RWPE1 (cell line): ENCODE data around the gene MRM1.
"Not testable (repeated sequence)": the region's sequence is repeated elsewhere in the genome, so short reads cannot be mapped to it uniquely, and the experiment has no call there.

Experiments used
- CTCF ChIA-PET: fragments of 350-600 bp; sonication (Branson Sonifier 250); formaldehyde crosslinking; extraction: SDS; loops from one replicate; lab custom pipeline; 2021; lab: Yijun Ruan, JAX
- POLR2A ChIA-PET: fragments of 400-600 bp; formaldehyde crosslinking; extraction: SDS; loops from one replicate; lab custom pipeline; 2020; ENCODE audit warnings: antibody characterized with exemption; ENCODE audit not compliant: low non-redundant PET; lab: Yijun Ruan, JAX
- DNase-seq: peaks from one replicate; pipeline ENCODE4 v3.0.0; 2012; ENCODE audit warnings: low spot score
- H3K27ac ChIP-seq: fragments of 450-650 bp; 2 replicates; pipeline ENCODE4 v1.5.1; 2017
- TF ChIP-seq, protein P1 (sequence below): fragments of 450-650 bp; conservative IDR thresholded peaks from 2 replicates; pipeline ENCODE4 v1.5.1; 2017; ENCODE audit warnings: low read depth, mild to moderate bottlenecking

MRM1 gene

DNA sequence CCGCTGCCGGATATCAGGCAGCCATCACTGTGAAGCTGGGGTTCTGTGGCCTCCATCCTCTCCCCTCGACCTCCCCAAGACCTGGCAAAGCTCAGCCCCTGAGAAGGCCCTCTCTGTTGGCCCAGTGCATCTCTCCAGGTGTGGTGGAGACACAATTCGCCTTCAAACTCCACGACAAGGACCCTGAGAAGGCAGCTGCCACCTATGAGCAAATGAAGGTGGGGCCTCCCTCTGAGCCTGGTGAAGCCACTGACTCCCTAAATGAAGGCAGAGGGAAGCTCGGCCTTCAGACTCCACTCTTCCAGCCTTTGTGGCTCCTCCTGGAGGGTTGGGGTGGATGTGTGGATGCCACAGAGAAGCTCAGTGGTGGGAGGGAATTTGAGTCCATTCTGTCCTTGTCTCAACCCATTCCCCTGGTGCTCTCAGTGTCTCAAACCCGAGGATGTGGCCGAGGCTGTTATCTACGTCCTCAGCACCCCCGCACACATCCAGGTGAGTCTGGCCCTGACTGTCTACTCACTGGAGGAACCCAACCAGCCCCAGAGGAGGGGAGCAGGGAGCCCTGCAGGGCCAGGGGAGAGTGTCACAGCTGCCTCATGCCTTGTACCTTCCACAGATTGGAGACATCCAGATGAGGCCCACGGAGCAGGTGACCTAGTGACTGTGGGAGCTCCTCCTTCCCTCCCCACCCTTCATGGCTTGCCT is 1.7 kb upstream of the MRM1 start:
- POLR2A ChIA-PET: no interaction called here
- no peak for DNase-seq
- peak overlapping the region; percentile 82 for H3K27ac ChIP-seq
- TF ChIP-seq, protein P1, sequence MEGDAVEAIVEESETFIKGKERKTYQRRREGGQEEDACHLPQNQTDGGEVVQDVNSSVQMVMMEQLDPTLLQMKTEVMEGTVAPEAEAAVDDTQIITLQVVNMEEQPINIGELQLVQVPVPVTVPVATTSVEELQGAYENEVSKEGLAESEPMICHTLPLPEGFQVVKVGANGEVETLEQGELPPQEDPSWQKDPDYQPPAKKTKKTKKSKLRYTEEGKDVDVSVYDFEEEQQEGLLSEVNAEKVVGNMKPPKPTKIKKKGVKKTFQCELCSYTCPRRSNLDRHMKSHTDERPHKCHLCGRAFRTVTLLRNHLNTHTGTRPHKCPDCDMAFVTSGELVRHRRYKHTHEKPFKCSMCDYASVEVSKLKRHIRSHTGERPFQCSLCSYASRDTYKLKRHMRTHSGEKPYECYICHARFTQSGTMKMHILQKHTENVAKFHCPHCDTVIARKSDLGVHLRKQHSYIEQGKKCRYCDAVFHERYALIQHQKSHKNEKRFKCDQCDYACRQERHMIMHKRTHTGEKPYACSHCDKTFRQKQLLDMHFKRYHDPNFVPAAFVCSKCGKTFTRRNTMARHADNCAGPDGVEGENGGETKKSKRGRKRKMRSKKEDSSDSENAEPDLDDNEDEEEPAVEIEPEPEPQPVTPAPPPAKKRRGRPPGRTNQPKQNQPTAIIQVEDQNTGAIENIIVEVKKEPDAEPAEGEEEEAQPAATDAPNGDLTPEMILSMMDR: no peak
- CTCF ChIA-PET: interaction anchor here (0.5 kb wide), 1 partner anchor 971 kb away, joined by 3 read pairs; no protein-coding TSS in a partner anchor

DNA sequence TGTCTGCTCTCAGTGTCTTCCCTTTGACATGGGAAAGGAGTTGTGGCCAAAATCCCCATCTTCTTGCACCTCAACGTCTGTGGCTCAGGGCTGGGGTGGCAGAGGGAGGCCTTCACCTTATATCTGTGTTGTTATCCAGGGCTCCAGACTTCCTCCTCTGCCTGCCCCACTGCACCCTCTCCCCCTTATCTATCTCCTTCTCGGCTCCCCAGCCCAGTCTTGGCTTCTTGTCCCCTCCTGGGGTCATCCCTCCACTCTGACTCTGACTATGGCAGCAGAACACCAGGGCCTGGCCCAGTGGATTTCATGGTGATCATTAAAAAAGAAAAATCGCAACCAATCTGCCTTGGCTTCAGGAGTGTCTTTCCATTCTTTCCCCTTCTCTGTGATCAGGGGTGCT is 918 bp upstream of the MRM1 start:
- DNase-seq: no peak
- POLR2A ChIA-PET: no interaction called here
- peak overlapping the region; percentile 82 for H3K27ac ChIP-seq
- CTCF ChIA-PET: no interaction called here
- TF ChIP-seq, protein P1: no peak

DNA sequence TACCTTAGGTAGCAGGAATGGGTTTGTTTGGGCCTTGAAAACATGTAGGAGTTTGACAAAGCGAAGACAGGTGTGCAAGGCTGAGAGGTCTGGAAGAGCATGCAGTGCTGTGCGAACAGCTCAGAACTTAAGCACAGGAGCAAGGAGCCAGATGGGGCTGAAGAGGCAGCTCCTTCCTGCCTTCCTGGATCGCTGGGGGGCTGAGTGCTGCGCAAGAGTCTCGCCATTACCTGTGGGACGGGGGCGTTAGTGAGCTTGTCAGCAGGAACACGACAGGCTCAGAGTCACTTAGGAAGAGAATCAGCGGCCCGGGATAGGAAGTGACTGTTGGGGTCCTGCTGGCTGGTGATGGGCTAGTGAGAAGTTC is 464 bp upstream of the MRM1 start:
- ChIA-PET CTCF (interaction anchor here (0.6 to 3.0 kb wide), 4 partner anchors 25 to 665 kb away, joined by 3 to 15 read pairs (median 6); no protein-coding TSS in a partner anchor), POLR2A (interaction anchor here (0.6 to 1.3 kb wide), 2 partner anchors 67 to 581 kb away, joined by 5 to 9 read pairs; no protein-coding TSS in a partner anchor)
- no peak for DNase-seq
- TF ChIP-seq, protein P1: no peak
- H3K27ac ChIP-seq: peak overlapping the region; percentile 82

DNA sequence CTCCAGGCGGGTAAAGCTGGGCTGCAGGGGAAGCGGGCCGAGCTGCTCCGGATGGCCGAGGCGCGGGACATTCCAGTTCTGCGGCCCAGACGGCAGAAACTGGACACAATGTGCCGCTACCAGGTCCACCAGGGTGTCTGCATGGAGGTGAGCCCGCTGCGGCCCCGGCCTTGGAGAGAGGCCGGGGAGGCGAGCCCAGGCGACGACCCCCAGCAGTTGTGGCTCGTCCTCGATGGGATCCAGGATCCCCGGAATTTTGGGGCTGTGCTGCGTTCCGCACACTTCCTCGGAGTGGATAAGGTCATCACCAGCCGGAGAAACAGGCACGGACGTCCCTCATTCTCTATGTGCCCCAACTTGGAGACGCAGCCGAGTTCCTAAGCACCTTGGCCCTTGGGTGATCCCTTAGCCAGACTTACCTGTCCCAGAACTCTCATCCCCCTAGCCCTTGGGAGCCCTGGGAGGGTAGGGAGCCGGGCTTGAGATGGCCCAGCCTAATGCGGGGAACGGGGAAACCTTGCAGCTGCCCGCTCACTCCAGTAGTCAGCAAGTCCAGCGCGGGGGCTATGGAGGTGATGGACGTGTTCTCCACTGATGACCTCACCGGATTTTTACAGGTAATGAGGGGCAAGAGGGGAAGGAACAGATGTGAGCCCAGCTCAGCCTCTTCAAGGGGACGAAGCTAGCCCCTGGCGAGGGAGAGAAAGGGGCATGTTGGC is 806 bp downstream of the MRM1 start:
- DNase-seq: no peak
- H3K27ac ChIP-seq: peak overlapping the region; percentile 82
- TF ChIP-seq, protein P1: no peak
- CTCF ChIA-PET: interaction anchor here (0.5 to 3.0 kb wide), 16 partner anchors 10 to 828 kb away, joined by 3 to 15 read pairs (median 4); partner anchors contain the start of gene DHRS11
- POLR2A ChIA-PET: interaction anchor here (1.3 kb wide), 1 partner anchor 68 kb away, joined by 5 read pairs; no protein-coding TSS in a partner anchor

DNA sequence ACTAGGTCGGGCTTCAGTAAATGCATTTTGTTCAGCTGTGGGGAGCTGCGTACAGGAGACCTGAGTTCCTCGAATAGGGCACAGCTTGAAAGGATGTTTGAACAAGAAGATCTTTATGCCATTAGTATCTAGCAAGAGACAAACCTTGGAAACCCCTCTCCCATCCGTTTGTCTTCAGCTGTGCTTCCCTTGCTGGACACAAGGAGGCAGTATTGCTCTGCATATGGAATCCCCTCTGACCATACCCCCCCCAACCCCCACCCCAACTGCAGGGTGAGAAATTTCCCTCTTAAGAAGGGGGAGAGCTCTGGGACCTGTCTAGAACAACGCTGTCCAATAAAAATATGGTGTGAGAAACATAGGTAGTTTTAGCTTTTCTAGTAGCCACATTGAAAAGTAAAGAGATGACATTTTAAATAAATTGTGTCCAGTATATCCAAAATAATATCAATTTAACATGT is 1.6 kb downstream of the MRM1 start:
- ChIA-PET CTCF (interaction anchor here (0.5 to 3.0 kb wide), 17 partner anchors 10 to 827 kb away, joined by 3 to 15 read pairs (median 4); partner anchors contain the start of gene DHRS11), POLR2A (interaction anchor here (0.6 kb wide), 1 partner anchor 827 kb away, joined by 3 read pairs; no protein-coding TSS in a partner anchor)
- peak; percentile 70 for DNase-seq
- TF ChIP-seq, protein P1: peak; percentile 83
- H3K27ac ChIP-seq: peak overlapping the region; percentile 82

DNA sequence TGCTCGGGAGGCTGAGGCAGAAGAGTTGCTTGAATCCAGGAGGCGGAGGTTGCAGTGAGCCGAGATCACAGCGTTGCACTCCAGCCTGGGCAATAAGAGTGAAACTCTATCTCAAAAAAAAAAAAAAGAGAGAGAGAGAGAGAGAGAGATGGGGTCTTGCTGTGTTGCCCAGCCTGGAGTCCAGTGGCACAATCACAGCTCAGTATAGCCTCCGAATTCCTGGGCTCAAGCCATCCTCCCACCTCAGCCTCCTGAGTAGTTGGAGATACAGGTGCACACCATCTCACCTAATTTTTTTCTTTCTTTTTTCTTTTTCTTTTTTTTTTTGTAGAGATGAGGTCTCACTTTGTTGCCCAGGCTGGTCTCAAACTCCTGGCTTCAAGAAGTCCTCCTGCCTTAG is 3.6 kb downstream of the MRM1 start:
- POLR2A ChIA-PET, DNase-seq, H3K27ac ChIP-seq, CTCF ChIA-PET: not testable (repeated sequence)
